ENCODE results near the gene EIF4G3. TPM values are rescaled to one million over a fixed set of nuclear protein-coding genes. Genes with fewer than 3 reads are reported as not detected.

Gene EIF4G3
- total and polyA plus RNA-seq, 9 of the 15 experiments (the other 6 are each of a cell fraction or from before 2014, with no cell fraction given) = 6.7 to 40.5 (median 32.1) TPM

DNA sequence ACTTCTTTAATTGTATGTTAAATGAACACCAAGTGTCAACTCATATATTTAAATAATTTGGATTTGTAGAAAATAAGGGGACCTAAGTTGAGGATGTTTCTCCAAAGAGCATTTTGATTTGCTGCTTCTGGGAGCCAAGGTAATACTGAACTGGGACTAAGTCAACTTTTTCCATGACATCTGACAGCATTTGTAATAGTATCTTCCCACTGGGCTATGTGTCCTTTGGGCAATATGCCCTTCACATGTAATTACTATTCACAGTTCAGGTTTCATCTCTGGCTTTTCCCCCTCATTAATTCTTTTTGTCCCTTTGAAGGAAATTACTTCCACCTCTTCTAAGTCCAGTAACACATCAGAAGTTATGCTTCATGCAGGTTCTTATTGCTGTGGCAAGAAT, 352.9 kb downstream of the EIF4G3 start:
- Histone ChIP-seq H3K4me2 (ENCODE audit: insufficient read depth, low read length) (no peak overlapping the region), H3K9ac (ENCODE audit: insufficient read depth in 1 of 2, low read depth in 2 of 2, low read length in 2 of 2) (no peak overlapping the region), H4K20me1 (replicated peaks; ENCODE audit: control insufficient read depth, insufficient read depth, low read length) (no peaks in the 10 kb centered on the region), H3K9me3 (replicated peaks; ENCODE audit: control insufficient read depth, insufficient read depth, low read depth, low read length) (no peaks in the 10 kb centered on the region), H3K9me1 (ENCODE audit: control insufficient read depth, insufficient read depth, low read length) (no peaks in the 10 kb centered on the region), H3K4me3 (no peak overlapping the region), H3K4me1 (replicated peaks in 1 of 2; ENCODE audit: control insufficient read depth in 2 of 2, insufficient read depth in 2 of 2, low read length in 2 of 2) (peaks cover 0 to 5% of the 10 kb centered on the region in 2 experiments; a peak in 1 of 5 replicates), H2AFZ (ENCODE audit: low read depth, low read length) (no peak overlapping the region), H3K27ac (ENCODE audit: extremely low read depth, low read depth, low read length) (no peak overlapping the region), H3K79me2 (ENCODE audit: control insufficient read depth, insufficient read depth, low read length) (no peaks in the 10 kb centered on the region), H3K36me3 (ENCODE audit: control insufficient read depth, insufficient read depth, low read length) (peaks cover 16% of the 10 kb centered on the region; the same call in 2 of the 3 replicates), H3K27me3 (ENCODE audit: control insufficient read depth in 2 of 2, insufficient read depth in 2 of 2, low read length in 2 of 2) (no peaks in the 10 kb centered on the region)
- TF ChIP-seq HSF4 (CRISPR knock-in tag; IDR thresholded peaks at IDR 0.05; ENCODE audit: borderline replicate concordance) (no peak), BRCA1 (IDR thresholded peaks at IDR 0.05) (no peak), BRCA1 (CRISPR knock-in tag; IDR thresholded peaks at IDR 0.05) (no peak), STAT6 (CRISPR knock-in tag; IDR thresholded peaks at IDR 0.05) (no peak), RBM17 (IDR thresholded peaks at IDR 0.05; ENCODE audit: borderline replicate concordance, low read depth, low read length) (no peak), CHAMP1 (IDR thresholded peaks at IDR 0.05) (no peak), ZSCAN32 (CRISPR knock-in tag; IDR thresholded peaks at IDR 0.05) (no peak), CBX1 (IDR thresholded peaks at IDR 0.05; ENCODE audit: low read depth) (no peak)
- TF ChIP-seq, protein P1, sequence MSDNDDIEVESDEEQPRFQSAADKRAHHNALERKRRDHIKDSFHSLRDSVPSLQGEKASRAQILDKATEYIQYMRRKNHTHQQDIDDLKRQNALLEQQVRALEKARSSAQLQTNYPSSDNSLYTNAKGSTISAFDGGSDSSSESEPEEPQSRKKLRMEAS (CRISPR knock-in tag; IDR thresholded peaks at IDR 0.05) = no peak
- TF ChIP-seq, protein P2, sequence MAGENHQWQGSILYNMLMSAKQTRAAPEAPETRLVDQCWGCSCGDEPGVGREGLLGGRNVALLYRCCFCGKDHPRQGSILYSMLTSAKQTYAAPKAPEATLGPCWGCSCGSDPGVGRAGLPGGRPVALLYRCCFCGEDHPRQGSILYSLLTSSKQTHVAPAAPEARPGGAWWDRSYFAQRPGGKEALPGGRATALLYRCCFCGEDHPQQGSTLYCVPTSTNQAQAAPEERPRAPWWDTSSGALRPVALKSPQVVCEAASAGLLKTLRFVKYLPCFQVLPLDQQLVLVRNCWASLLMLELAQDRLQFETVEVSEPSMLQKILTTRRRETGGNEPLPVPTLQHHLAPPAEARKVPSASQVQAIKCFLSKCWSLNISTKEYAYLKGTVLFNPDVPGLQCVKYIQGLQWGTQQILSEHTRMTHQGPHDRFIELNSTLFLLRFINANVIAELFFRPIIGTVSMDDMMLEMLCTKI (IDR thresholded peaks at IDR 0.05; ENCODE audit: partially characterized antibody) = no peak
- FAIRE-seq (no peak), ATAC-seq (no peak), DNase-seq (ENCODE audit: extremely low read depth in 1 of 4, low spot score in 3 of 4) (no peak)
- BruUV-seq (replicated peaks) = no TSS peak
- in situ Hi-C loops (cut with MboI) (no loop called here), intact Hi-C loops (cut with micrococcal nuclease) (no loop called here)
- ChIA-PET CTCF (ENCODE audit: low intra/inter-chr PET ratio) (no interaction called here), POLR2A (interaction anchor here (2.0 kb wide), 1 partner anchor 11 kb away, joined by 6 read pairs; no protein-coding TSS in a partner anchor)

Data from K562 (cell line).